HepG2 (cell line): ENCODE measurements around the gene ORC6.

Source experiments
- CEBPZ ChIP-seq: IDR thresholded peaks from 2 replicates; pipeline ENCODE4 v1.6.1; 2012; ENCODE audit warnings: low read length, improper control_type of control experiment
- CTCF ChIP-seq: sonication (generic); formaldehyde crosslinking; IDR thresholded peaks from 2 replicates; pipeline ENCODE4 v1.5.0; 2020; ENCODE audit warnings: mild to moderate bottlenecking, missing genetic modification reagents, moderate library complexity
- JUNB ChIP-seq: sonication (generic); formaldehyde crosslinking; IDR thresholded peaks from 2 replicates; pipeline ENCODE4 v1.8.0; 2022; ENCODE audit warnings: missing genetic modification reagents, mild to moderate bottlenecking, borderline replicate concordance
- PREB ChIP-seq: sonication (generic); formaldehyde crosslinking; IDR thresholded peaks from 2 replicates; pipeline ENCODE4 v1.4.0; 2020; ENCODE audit warnings: missing genetic modification reagents
- ZNF24 ChIP-seq: fragments of 450-650 bp; IDR thresholded peaks from 2 replicates; pipeline ENCODE4 v1.6.1; 2017; ENCODE audit warnings: antibody characterized with exemption, mild to moderate bottlenecking
- ZNF275 ChIP-seq: sonication (generic); formaldehyde crosslinking; IDR thresholded peaks from 2 replicates; pipeline ENCODE4 v1.8.0; 2022; ENCODE audit warnings: missing genetic modification reagents, mild to moderate bottlenecking, inconsistent platforms, borderline replicate concordance
- ZNF615 ChIP-seq: sonication (generic); formaldehyde crosslinking; IDR thresholded peaks from 2 replicates; pipeline ENCODE4 v1.5.0; 2020; ENCODE audit warnings: mild to moderate bottlenecking, missing genetic modification reagents, borderline replicate concordance

- no peak for TF ChIP-seq PREB
- TF ChIP-seq ZNF24: no peak
- no peak for TF ChIP-seq JUNB (CRISPR knock-in tag)
- no peak for TF ChIP-seq ZNF275 (CRISPR knock-in tag)
- TF ChIP-seq ZNF615 (CRISPR knock-in tag): no peak
- TF ChIP-seq CEBPZ: no peak
- TF ChIP-seq CTCF (CRISPR knock-in tag): no peak
Measured at GRCh38 chr16:46718214-46718613, 28.8 kb downstream of the ORC6 start.
